Ishikawa (cell line): ENCODE data around the gene TAF1.

ENCODE experiments used
- CEBPB ChIP-seq: IDR thresholded peaks from 2 replicates; pipeline ENCODE4 v1.6.1; 2012
- CREB1 ChIP-seq: IDR thresholded peaks from 2 replicates; pipeline ENCODE4 v1.6.1; 2012; ENCODE audit warnings: low read depth
- EGR1 ChIP-seq: IDR thresholded peaks from 2 replicates; pipeline ENCODE4 v1.6.1; 2012
- EP300 ChIP-seq: IDR thresholded peaks from 2 replicates; pipeline ENCODE4 v1.6.1; 2012; ENCODE audit warnings: borderline replicate concordance
- FOXM1 ChIP-seq: IDR thresholded peaks from 2 replicates; pipeline ENCODE4 v1.6.1; 2012; ENCODE audit warnings: low read depth, borderline replicate concordance
- MAX ChIP-seq: IDR thresholded peaks from 2 replicates; pipeline ENCODE4 v1.6.1; 2012
- NFIC ChIP-seq: IDR thresholded peaks from 2 replicates; pipeline ENCODE4 v1.6.1; 2012
- RAD21 ChIP-seq: IDR thresholded peaks from 2 replicates; pipeline ENCODE4 v1.6.1; 2012; ENCODE audit warnings: low read depth
- REST ChIP-seq: IDR thresholded peaks from 2 replicates; pipeline ENCODE4 v1.6.1; 2012; ENCODE audit warnings: low read depth, mild to moderate bottlenecking
- TAF1 ChIP-seq: IDR thresholded peaks from 2 replicates; pipeline ENCODE4 v1.6.1; 2012; ENCODE audit warnings: low read depth, mild to moderate bottlenecking
- TCF12 ChIP-seq: IDR thresholded peaks from 2 replicates; pipeline ENCODE4 v1.6.1; 2012; ENCODE audit warnings: low read depth
- TEAD4 ChIP-seq: IDR thresholded peaks from 2 replicates; pipeline ENCODE4 v1.6.1; 2012
- USF1 ChIP-seq: IDR thresholded peaks from 2 replicates; pipeline ENCODE4 v1.6.1; 2012
- YY1 ChIP-seq: IDR thresholded peaks from 2 replicates; pipeline ENCODE4 v1.6.1; 2012; ENCODE audit warnings: low read depth
- ZBTB7A ChIP-seq: IDR thresholded peaks from 2 replicates; pipeline ENCODE4 v1.6.1; 2012; ENCODE audit warnings: low read depth

Gene TAF1

DNA sequence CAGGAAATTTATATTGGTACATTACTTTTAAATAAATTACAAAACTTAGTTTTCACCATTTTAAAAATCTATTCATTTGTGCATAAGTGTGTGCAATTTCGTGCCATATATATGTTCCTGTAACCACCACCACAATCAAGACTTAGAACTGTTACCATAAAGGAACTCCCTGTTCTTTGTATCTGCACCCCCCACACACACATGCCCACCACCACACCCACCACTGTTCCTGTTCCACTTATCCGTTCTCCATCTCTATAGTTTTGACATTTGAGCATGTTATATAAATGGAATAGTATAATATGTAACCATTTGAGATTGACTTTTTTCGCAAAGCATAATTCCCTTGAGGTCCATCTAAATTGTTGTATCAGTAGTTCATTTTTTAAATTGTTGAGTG, 73.7 kb downstream of the TAF1 start:
- TF ChIP-seq TCF12: no peak
- TF ChIP-seq RAD21: no peak
- TF ChIP-seq ZBTB7A: no peak

DNA sequence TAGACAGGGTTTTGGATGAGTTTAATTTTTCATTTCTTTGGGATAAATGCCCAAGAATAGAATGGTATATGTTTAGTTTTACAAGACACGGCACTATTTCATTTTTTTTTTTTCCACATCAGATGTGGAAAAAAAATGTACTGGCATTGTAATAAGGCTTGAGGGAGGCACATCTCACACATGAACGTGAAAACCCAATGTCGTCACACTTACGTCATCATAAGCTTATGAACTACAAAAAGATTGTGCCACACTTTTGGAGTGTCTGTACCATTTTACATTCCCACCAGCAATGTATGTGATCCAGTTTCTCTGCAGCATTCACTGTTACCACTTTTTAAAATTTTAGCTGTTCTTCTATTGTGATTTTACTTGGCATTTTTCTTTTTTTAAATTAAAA, 74.2 kb downstream of the TAF1 start:
- TF ChIP-seq MAX (no peak), ZBTB7A (no peak), CEBPB (no peak), CREB1 (no peak), EGR1 (no peak), TEAD4 (no peak), FOXM1 (no peak), EP300 (no peak), TAF1 (no peak), REST (no peak), TCF12 (no peak), YY1 (no peak), RAD21 (no peak), USF1 (no peak), NFIC (no peak)

GRCh38 chrX:71450433-71451106, 84.4 kb downstream of the TAF1 start:
- TF ChIP-seq REST (no peak), TCF12 (no peak), TAF1 (no peak), USF1 (no peak), EGR1 (no peak), RAD21 (no peak), MAX (no peak)

- TF ChIP-seq MAX (no peak), TCF12 (no peak), ZBTB7A (no peak), REST (no peak), RAD21 (no peak), EP300 (no peak), EGR1 (no peak), FOXM1 (no peak), USF1 (no peak), CREB1 (no peak), NFIC (no peak), CEBPB (no peak), YY1 (no peak), TEAD4 (no peak), TAF1 (no peak)
Observed at GRCh38 chrX:71453056-71453455, 86.9 kb downstream of the TAF1 start.

- TF ChIP-seq TCF12 (no peak), FOXM1 (no peak), CEBPB (no peak), ZBTB7A (no peak), USF1 (no peak), RAD21 (no peak)
Observed at GRCh38 chrX:71454222-71454621, 88.1 kb downstream of the TAF1 start.
